HFF-Myc (cell line): Measurements from ENCODE around the gene LRPPRC.

ENCODE experiments used
- DNase-seq: peaks from one replicate; pipeline ENCODE4 v3.0.0-alpha.2; 2011; ENCODE audit warnings: low read depth; ENCODE audit errors: extremely low read depth
- H3K4me3 ChIP-seq: replicated peaks from 2 replicates; pipeline ENCODE4 v1.5.1; 2011; ENCODE audit warnings: low read depth, mild to moderate bottlenecking, control low read depth, low read length
- TF ChIP-seq, protein P1 (sequence below): IDR thresholded peaks from 2 replicates; pipeline ENCODE4 v1.5.1; 2012; ENCODE audit warnings: mild to moderate bottlenecking, low read depth, low read length, control low read depth; ENCODE audit errors: missing control alignments

The LRPPRC gene

DNA sequence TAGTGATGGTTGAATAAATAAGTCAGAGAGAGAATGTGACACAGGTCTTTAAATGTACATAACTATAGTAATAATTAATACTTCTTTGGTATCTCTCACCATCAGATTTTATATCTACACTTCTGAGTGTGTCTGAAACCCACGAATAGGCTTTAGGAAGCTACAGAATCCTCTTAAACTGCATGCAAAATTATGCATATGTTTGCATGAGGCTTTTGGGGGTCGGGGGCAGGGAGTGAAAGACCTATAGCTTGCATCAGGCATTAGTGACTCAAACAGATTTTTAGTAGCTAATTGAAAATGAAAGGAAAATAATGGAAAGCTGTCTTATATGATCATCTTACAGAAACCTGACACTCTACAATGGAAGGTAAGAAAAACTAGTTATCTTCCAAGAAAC is 14.9 kb downstream of the LRPPRC start:
- TF ChIP-seq, protein P1, sequence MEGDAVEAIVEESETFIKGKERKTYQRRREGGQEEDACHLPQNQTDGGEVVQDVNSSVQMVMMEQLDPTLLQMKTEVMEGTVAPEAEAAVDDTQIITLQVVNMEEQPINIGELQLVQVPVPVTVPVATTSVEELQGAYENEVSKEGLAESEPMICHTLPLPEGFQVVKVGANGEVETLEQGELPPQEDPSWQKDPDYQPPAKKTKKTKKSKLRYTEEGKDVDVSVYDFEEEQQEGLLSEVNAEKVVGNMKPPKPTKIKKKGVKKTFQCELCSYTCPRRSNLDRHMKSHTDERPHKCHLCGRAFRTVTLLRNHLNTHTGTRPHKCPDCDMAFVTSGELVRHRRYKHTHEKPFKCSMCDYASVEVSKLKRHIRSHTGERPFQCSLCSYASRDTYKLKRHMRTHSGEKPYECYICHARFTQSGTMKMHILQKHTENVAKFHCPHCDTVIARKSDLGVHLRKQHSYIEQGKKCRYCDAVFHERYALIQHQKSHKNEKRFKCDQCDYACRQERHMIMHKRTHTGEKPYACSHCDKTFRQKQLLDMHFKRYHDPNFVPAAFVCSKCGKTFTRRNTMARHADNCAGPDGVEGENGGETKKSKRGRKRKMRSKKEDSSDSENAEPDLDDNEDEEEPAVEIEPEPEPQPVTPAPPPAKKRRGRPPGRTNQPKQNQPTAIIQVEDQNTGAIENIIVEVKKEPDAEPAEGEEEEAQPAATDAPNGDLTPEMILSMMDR: no peak
- no peak for DNase-seq
- no peak overlapping the region for H3K4me3 ChIP-seq

DNA sequence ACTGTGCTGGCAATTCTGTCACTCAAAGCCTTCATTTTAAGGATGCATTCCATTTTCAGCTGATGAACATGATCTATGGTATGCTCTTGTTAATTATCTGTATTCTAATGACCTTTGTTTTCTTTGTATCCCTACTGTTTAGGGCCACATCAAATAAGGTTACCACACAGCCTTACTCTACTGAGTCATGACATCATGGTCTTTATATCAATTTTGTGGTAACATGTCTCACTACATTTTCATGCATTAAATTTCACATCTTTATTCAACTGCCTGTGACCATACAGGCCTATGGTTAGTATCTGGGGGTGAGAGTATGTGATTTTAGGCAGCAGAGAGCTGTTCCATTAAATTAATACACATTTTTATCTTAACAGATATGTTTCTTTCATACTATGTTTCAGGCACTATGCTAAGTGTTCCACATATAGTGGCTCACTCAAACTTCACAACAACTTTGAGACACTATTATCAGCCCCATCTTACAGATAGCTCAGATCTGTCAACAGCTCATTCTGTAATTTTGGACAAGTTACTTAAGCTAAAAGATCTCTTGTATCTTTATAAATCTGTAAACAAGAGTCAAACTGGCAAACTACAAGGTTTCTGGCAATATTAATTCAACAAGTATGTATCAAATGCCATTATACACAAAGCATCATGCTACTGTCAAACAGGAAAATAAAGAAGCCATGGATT is 18.0 kb downstream of the LRPPRC start:
- TF ChIP-seq, protein P1: no peak
- DNase-seq: no peak
- no peak overlapping the region for H3K4me3 ChIP-seq

DNA sequence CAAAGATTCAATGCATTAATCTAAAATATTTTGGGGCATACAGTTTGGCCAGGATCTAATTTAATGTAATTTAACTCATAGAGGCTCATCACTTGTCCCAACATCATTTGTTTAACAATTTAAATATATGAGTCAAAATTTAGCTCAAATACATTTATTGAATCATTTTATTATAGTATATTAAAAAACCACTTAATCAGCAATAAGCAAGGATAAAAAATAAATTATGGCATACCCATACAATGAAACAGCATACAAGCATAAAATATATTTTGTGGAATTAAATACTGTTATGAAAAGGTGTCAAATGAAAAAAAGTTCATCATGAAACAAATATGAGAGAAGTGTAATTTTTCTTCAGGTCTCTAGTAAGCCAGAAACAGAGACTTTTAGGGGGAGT is 34.9 kb downstream of the LRPPRC start:
- TF ChIP-seq, protein P1: no peak
- no peak overlapping the region for H3K4me3 ChIP-seq
- DNase-seq: no peak

DNA sequence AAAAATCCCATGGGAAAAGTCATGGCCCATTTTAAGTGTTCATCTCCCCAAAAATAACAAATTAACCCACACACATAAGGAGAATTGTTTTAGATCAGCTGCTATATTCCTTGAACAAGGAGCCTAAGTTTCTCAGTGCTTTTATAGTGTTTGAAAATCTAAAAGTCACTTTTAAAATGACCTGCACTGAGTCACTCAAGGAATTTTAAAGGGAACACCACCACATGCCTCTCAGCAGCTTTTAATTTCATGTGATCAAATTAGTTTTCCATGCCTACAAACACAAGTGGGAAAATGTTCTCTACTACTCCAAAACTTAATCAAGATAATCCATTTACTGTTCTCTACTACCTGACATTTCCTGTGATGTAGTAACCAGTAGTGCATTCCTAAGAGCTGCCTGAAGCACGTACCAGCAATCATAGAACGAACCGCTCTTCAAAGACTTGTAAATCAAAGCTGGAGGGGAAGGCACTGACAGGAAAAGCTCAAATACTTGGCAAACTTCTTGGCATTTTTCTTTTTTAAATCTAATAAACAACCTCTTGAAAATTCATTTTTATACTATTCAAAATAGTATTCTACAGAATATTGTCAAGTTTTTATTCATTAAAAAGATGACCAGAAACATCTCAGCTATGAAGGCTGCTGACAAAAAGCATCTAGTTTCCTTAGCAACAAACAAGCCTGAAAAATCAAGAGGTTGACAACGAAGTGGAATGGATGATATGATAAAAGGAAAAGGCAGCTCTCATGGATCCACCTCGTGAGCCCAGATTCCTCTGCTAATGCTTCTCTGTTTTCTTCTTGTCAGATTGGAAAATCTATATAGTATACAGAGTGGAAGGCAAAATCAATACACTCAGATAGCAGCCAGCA is 37.2 kb downstream of the LRPPRC start:
- TF ChIP-seq, protein P1: no peak
- no peak for DNase-seq
- H3K4me3 ChIP-seq: no peak overlapping the region

DNA sequence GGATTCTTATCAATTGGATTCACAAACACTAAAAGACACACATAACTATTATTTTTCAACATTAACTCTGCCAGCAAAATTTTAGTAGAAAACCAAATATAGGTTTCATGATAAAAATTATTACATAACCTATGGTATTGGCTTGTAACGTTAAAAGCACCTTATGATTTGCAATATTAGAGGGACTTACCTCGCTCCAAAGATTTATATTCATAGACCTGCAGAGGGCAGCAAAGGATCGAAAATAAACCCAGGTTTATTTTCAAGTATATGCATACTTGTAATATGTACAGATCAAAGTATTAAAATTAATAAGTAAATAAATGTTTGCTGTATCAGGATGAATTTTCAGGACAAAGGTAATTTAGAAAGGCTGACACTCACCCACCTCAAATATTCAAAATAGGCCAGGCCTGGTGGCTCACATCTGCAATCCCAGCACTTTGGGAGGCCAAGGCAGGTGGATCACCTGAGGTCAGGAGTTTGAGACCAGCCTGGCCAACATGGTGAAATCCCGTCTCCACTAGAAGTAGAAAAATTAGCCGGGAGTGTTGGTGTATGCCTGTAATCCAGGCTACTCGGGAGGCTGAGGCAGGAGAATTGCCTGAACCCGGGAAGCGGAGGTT is 45.3 kb downstream of the LRPPRC start:
- TF ChIP-seq, protein P1: no peak
- H3K4me3 ChIP-seq: no peak overlapping the region
- peak; percentile 6 for DNase-seq

DNA sequence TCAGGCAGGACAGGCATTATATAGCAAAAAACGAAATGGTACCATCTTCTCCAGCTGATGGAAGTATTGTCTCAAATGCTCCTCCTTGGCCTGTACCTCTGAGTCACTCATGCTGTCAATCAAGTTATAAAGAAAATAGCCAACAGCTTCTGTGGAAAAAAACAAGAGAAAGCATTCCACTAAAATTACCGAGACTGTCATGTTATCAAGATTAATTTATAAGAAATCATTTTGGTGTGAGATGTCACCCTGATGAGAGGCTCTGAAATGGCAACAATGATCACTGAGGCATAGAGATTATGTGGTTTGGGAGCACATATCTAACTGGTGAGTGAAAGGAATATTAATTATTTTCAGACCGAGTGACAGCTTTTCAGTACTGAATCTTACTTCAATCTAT is 47.4 kb downstream of the LRPPRC start:
- TF ChIP-seq, protein P1: no peak
- no peak overlapping the region for H3K4me3 ChIP-seq
- no peak for DNase-seq
